ENCODE data around the gene ARMH3.
"Not testable (repeated sequence)": the region's sequence is repeated elsewhere in the genome, so short reads cannot be mapped to it uniquely, and the experiment has no call there.

The ARMH3 gene

DNA sequence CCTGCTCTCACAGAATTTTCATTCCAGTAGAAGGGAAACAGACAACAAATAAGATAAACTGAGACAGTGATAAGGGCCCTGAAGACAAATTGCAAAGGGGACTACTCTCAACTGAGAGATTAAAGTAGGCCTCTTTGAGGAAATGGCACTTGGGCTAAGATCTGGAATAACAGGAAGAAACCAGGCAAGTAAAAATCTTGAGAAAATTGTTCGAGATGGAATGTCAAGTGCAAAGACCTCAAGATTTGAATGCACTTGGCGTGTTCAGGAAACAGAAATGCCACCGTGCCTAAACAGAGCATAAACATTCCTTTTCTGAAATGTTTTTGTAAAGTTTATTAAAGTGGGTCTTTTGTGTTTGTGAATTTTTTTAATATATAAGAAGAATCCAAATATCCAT is 10.7 kb downstream of the ARMH3 start:
- Histone ChIP-seq H3K4me1 (ENCODE audit: control insufficient read depth, insufficient read depth, low read length, poor library complexity, severe bottlenecking) (no peaks in the 10 kb centered on the region), H3K9me3 (ENCODE audit: control insufficient read depth, low read length) (no peaks in the 10 kb centered on the region), H3K36me3 (ENCODE audit: control insufficient read depth, insufficient read depth, low read length) (no peaks in the 10 kb centered on the region), H3K27ac (ENCODE audit: low read depth, low read length, severe bottlenecking) (peak overlapping the region; percentile 30), H3K4me3 (ENCODE audit: extremely low read depth, insufficient read depth, low read length, poor library complexity, severe bottlenecking) (no peak overlapping the region)
- 84 to 88% methylated on average over 1 to 2 of the region's 3 CpGs for WGBS, 2 experiments (ENCODE audit: insufficient coverage in 2 of 2)

DNA sequence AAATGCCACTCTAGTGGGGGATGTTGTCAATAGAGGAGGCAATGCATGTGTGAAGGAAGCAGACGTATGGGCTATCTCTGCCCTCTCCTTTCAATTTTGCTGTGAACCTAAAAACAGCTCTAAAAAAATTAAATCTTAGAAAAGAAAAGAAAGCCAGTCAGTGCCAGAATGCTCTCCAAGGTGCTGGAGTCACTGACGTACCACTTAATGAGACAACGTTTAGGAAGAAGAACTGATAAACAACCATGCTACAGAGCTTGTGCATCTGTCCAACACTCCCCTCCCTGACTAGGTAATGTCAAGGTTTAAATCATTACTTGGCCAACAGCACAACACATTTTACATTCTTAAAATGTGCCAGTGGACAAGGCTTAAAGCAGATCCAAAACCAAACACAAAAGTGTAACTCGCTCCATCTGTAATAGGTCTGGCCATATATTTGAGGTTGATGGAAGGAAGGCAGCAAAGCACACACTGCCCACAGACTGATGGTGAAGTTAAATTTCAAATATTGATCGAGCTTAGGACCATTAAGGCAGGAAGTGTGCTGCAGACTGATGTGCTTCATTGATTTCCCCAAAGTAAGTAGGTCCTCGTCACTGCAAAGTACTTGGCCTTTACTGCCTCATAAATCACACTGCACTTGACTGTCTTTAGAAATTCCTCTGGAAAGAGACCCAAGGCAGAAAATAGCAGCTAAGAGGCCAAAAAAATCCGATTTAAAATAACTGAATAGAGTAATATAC is 15.5 kb downstream of the ARMH3 start:
- no peaks in the 10 kb centered on the region for H3K4me1 ChIP-seq (ENCODE audit: control insufficient read depth, insufficient read depth, low read length, poor library complexity, severe bottlenecking)
- no peak overlapping the region for H3K27ac ChIP-seq (ENCODE audit: low read depth, low read length, severe bottlenecking)
- WGBS, 2 experiments (ENCODE audit: insufficient coverage in 2 of 2), result 81 to 91% methylated on average over 4 to 5 of the region's 7 CpGs
- H3K4me3 ChIP-seq (ENCODE audit: extremely low read depth, insufficient read depth, low read length, poor library complexity, severe bottlenecking), result no peak overlapping the region
- H3K36me3 ChIP-seq (ENCODE audit: control insufficient read depth, insufficient read depth, low read length), result peaks cover 32% of the 10 kb centered on the region
- no peaks in the 10 kb centered on the region for H3K9me3 ChIP-seq (ENCODE audit: control insufficient read depth, low read length)

DNA sequence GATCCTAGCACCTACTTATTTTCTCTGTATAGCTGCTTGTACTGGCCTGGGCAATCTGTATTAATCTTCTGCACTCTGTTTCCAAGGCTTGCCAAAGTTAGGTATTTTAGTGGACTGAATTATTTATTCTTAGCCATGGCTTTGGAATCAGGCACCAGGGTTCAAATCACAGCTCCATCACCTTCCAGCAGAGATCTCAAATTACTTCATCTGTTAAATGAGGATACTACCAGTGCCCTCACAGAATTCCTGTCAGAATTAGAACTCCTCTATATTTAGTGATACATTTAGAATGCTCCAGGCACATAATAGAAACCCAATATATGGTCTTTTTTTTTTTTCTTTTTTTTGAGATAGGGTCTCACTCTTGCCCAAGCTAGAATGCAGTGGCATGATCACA is 17.6 kb downstream of the ARMH3 start:
- no peak overlapping the region for H3K27ac ChIP-seq (ENCODE audit: low read depth, low read length, severe bottlenecking)
- peaks cover 48% of the 10 kb centered on the region for H3K36me3 ChIP-seq (ENCODE audit: control insufficient read depth, insufficient read depth, low read length)
- H3K4me1 ChIP-seq (ENCODE audit: control insufficient read depth, insufficient read depth, low read length, poor library complexity, severe bottlenecking), result no peaks in the 10 kb centered on the region
- no peak overlapping the region for H3K4me3 ChIP-seq (ENCODE audit: extremely low read depth, insufficient read depth, low read length, poor library complexity, severe bottlenecking)
- H3K9me3 ChIP-seq (ENCODE audit: control insufficient read depth, low read length), result no peaks in the 10 kb centered on the region

DNA sequence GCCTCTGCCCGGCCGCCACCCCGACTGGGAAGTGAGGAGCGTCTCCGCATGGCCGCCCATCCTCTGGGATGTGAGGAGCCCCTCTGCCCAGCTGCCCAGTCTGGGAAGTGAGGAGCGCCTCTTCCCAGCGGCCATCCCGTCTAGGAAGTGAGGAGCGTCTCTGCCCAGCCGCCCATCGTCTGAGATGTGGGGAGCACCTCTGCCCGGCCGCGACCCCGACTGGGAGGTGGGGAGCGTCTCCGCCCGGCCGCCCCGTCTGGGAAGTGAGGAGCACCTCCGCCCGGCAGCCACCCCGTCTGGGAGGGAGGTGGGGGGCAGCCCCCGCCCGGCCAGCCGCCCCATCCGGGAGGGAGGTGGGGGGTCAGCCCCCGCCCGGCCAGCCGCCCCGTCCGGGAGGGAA is 20.2 kb downstream of the ARMH3 start:
- H3K4me3 ChIP-seq (ENCODE audit: extremely low read depth, insufficient read depth, low read length, poor library complexity, severe bottlenecking); H3K4me1 ChIP-seq (ENCODE audit: control insufficient read depth, insufficient read depth, low read length, poor library complexity, severe bottlenecking); H3K27ac ChIP-seq (ENCODE audit: low read depth, low read length, severe bottlenecking); H3K9me3 ChIP-seq (ENCODE audit: control insufficient read depth, low read length): not testable (repeated sequence)
- peaks cover 73% of the 10 kb centered on the region for H3K36me3 ChIP-seq (ENCODE audit: control insufficient read depth, insufficient read depth, low read length)
- 99% methylated on average over 9 to 16 of the region's 33 CpGs for WGBS, 2 experiments (ENCODE audit: insufficient coverage in 2 of 2)

DNA sequence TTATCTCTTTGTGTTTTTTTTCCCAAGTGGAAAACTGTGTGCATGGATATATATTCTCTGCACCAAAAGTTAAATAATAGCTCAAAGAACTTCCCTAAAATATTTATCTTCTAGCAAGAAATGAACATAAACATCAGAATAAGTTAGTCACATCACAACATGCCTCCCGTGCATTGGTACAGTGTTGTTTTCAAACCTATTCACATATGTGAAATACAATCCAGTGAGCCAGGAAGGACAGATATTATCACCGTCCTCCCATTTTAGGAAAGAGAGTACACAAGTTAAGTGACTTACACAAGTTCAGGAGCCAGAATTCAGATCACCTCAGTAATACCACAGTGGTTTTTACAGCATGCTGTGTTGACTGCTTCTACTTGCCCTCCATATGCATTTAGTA is 22.2 kb downstream of the ARMH3 start:
- peaks cover 79% of the 10 kb centered on the region for H3K36me3 ChIP-seq (ENCODE audit: control insufficient read depth, insufficient read depth, low read length)

DNA sequence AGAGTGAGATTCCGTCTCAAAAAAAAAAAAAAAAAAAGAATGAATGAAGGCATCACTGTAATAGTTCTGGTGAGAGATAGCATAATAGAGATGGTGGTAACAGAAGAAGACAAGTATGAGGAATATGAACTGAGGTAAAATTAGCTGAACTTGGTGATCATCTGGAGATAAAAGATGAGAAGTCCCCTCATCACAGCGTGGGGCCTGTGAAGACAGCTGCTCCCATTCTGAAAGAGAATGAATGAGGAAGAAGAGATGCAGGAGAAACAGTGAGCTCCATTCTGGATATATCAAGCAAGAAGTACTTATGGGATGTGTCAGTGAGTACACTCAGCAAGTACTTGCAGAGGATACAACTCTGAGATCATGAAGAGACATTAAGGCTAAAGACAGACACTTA is 28.7 kb downstream of the ARMH3 start:
- Histone ChIP-seq H3K9me3 (ENCODE audit: control insufficient read depth, low read length) (no peaks in the 10 kb centered on the region), H3K36me3 (ENCODE audit: control insufficient read depth, insufficient read depth, low read length) (peaks cover 77% of the 10 kb centered on the region), H3K4me1 (ENCODE audit: control insufficient read depth, insufficient read depth, low read length, poor library complexity, severe bottlenecking) (no peaks in the 10 kb centered on the region), H3K27ac (ENCODE audit: low read depth, low read length, severe bottlenecking) (no peak overlapping the region), H3K4me3 (ENCODE audit: extremely low read depth, insufficient read depth, low read length, poor library complexity, severe bottlenecking) (no peak overlapping the region)
- 95 to 100% methylated on average over 1 to 2 of the region's 2 CpGs for WGBS, 2 experiments (ENCODE audit: insufficient coverage in 2 of 2)

More for the DNA sequence above, 22.2 kb downstream of the ARMH3 start:
- no peak overlapping the region for H3K27ac ChIP-seq (ENCODE audit: low read depth, low read length, severe bottlenecking)
- H3K4me3 ChIP-seq (ENCODE audit: extremely low read depth, insufficient read depth, low read length, poor library complexity, severe bottlenecking), result no peak overlapping the region
- H3K4me1 ChIP-seq (ENCODE audit: control insufficient read depth, insufficient read depth, low read length, poor library complexity, severe bottlenecking), result no peaks in the 10 kb centered on the region
- WGBS, 2 experiments (ENCODE audit: insufficient coverage in 2 of 2), result 88 to 100% methylated on average over 1 of the region's 2 CpGs
- H3K9me3 ChIP-seq (ENCODE audit: control insufficient read depth, low read length), result no peaks in the 10 kb centered on the region

DNA sequence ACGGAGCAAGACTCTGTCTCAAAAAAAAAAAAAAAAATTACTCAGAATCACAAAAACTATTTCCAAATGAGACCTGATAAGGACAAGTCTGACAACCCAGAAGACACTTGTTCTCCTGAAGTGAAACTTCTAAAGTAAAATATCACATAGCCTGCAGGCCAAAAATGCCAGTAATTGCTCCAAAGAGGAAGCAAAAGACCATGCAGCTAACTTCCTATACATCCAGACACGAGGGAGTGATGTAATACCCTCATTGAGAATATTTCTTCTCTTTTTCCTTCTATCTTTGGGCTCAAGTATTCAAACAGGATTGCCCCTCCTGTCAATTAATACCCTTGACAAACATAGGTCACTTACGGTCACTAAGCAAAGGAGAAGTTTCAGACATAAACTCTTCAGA is 31.2 kb downstream of the ARMH3 start:
- no peak overlapping the region for H3K27ac ChIP-seq (ENCODE audit: low read depth, low read length, severe bottlenecking)
- H3K9me3 ChIP-seq (ENCODE audit: control insufficient read depth, low read length), result no peaks in the 10 kb centered on the region
- 94 to 96% methylated on average over 2 to 3 of the region's 3 CpGs for WGBS, 2 experiments (ENCODE audit: insufficient coverage in 2 of 2)
- no peak overlapping the region for H3K4me3 ChIP-seq (ENCODE audit: extremely low read depth, insufficient read depth, low read length, poor library complexity, severe bottlenecking)
- peaks cover 71% of the 10 kb centered on the region for H3K36me3 ChIP-seq (ENCODE audit: control insufficient read depth, insufficient read depth, low read length)
- no peaks in the 10 kb centered on the region for H3K4me1 ChIP-seq (ENCODE audit: control insufficient read depth, insufficient read depth, low read length, poor library complexity, severe bottlenecking)

DNA sequence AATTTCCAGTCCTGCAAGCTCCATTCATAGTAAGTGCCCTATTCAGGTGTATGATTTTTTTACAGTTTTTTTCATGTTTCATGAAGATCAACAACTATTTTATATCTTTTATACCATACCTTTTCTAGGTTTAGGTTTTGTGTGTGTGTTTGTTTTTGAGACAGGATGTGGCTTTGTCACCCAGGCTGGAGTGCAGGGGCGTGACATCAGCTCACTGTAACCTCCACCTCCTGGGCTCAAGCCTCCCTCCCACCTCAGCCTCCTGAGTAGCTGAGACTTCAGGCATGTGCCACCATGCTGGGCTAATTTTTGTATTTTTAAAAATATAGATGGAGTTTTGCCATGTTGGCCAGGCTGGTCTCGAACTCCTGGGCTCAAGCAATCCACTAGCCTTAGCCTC is 35.0 kb downstream of the ARMH3 start:
- Histone ChIP-seq H3K4me3 (ENCODE audit: extremely low read depth, insufficient read depth, low read length, poor library complexity, severe bottlenecking) (no peak overlapping the region), H3K4me1 (ENCODE audit: control insufficient read depth, insufficient read depth, low read length, poor library complexity, severe bottlenecking) (no peaks in the 10 kb centered on the region), H3K36me3 (ENCODE audit: control insufficient read depth, insufficient read depth, low read length) (peaks cover 61% of the 10 kb centered on the region), H3K9me3 (ENCODE audit: control insufficient read depth, low read length) (no peaks in the 10 kb centered on the region), H3K27ac (ENCODE audit: low read depth, low read length, severe bottlenecking) (no peak overlapping the region)
- WGBS, 2 experiments (ENCODE audit: insufficient coverage in 2 of 2), result 100% methylated on average over 1 of the region's 2 CpGs

DNA sequence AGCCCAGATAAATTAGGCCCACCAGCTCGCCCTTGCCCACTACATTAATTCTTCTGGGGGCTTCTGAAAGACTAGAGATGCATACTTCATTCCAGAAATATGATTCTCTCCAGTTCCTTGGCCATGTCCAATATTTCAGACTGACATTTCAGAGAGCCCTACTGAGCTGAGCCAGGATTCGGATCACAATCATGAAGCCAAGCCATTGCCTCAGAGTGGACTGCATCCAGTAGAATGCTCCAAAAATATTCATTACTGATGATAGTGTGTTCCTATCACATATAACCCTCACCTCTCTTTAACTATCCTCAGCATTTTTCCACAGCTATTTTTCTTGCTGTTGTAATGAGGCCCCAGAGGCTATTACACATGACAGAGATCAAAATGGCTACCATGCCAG is 38.7 kb downstream of the ARMH3 start:
- Histone ChIP-seq H3K9me3 (ENCODE audit: control insufficient read depth, low read length) (no peaks in the 10 kb centered on the region), H3K36me3 (ENCODE audit: control insufficient read depth, insufficient read depth, low read length) (peaks cover 48% of the 10 kb centered on the region), H3K4me3 (ENCODE audit: extremely low read depth, insufficient read depth, low read length, poor library complexity, severe bottlenecking) (no peak overlapping the region), H3K27ac (ENCODE audit: low read depth, low read length, severe bottlenecking) (no peak overlapping the region), H3K4me1 (ENCODE audit: control insufficient read depth, insufficient read depth, low read length, poor library complexity, severe bottlenecking) (no peaks in the 10 kb centered on the region)
- WGBS, 2 experiments (ENCODE audit: insufficient coverage in 2 of 2), result 100% methylated on average over 1 to 2 of the region's 2 CpGs

DNA sequence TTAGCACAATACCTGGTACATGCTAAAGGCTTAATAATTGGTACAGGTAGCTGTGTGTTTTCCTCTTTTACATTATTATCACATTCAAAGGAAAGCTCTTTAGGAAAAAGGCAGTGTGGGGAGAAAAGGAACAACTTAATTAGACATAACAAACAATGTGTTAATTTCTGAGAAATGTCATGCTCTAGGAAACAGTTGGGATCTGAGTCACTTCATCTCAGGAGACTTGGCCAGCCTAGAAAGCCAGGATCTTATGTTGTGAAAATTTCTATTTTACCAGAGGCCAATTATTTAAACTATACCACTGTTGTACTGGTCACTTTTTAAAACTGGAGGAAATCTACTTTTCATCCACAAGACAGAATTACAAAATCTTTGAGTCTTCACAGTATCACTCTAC is 39.6 kb downstream of the ARMH3 start:
- Histone ChIP-seq H3K4me1 (ENCODE audit: control insufficient read depth, insufficient read depth, low read length, poor library complexity, severe bottlenecking) (no peaks in the 10 kb centered on the region), H3K4me3 (ENCODE audit: extremely low read depth, insufficient read depth, low read length, poor library complexity, severe bottlenecking) (no peak overlapping the region), H3K36me3 (ENCODE audit: control insufficient read depth, insufficient read depth, low read length) (peaks cover 42% of the 10 kb centered on the region), H3K9me3 (ENCODE audit: control insufficient read depth, low read length) (no peaks in the 10 kb centered on the region), H3K27ac (ENCODE audit: low read depth, low read length, severe bottlenecking) (no peak overlapping the region)

DNA sequence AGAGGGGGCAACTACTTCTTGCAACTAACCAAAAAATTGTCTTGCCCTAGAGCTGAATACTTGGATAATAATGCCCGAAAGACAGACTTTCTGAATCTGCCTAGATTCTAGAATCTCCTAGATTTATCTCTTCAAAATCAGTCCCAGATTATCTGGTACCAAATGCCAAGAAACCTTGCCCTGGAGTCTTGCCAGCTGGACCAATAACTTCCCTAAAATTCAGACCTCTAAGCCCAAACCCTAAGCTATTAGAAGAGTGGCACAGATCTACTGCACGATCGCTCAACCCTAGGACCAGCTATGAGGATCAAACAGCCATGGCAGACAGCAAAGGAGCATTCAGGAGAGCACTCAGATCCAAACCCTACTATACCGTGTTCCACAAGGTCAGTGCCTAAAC is 45.0 kb downstream of the ARMH3 start:
- H3K27ac ChIP-seq (ENCODE audit: low read depth, low read length, severe bottlenecking), result no peak overlapping the region
- H3K4me1 ChIP-seq (ENCODE audit: control insufficient read depth, insufficient read depth, low read length, poor library complexity, severe bottlenecking), result peaks cover 7% of the 10 kb centered on the region
- no peak overlapping the region for H3K4me3 ChIP-seq (ENCODE audit: extremely low read depth, insufficient read depth, low read length, poor library complexity, severe bottlenecking)
- H3K36me3 ChIP-seq (ENCODE audit: control insufficient read depth, insufficient read depth, low read length), result peaks cover 35% of the 10 kb centered on the region
- WGBS, 2 experiments (ENCODE audit: insufficient coverage in 2 of 2), result 77 to 100% methylated on average over 3 to 4 of the region's 4 CpGs
- H3K9me3 ChIP-seq (ENCODE audit: control insufficient read depth, low read length), result no peaks in the 10 kb centered on the region

Data from mesodermal cell (in vitro differentiated cells).